Fibroblast of lung (primary cell): ENCODE data around the gene NEK2. TPM values are rescaled to one million over a fixed set of nuclear protein-coding genes. Genes with fewer than 3 reads are reported as not detected.

Source experiments
- DNase-seq, 2 donors: peaks; one replicate each; pipeline versions ENCODE4 v3.0.0 to v3.0.0-alpha.2; 2010; ENCODE audit warnings: low read depth in 2 of 2
- H2AFZ ChIP-seq: 2 replicates; pipeline ENCODE4 v1.5.1; 2012; ENCODE audit warnings: low read length, control low read depth, inconsistent platforms
- H3K27ac ChIP-seq: 2 replicates; pipeline ENCODE4 v1.5.1; 2011; ENCODE audit warnings: low read length, control low read depth; ENCODE audit not compliant: insufficient read depth
- H3K27me3 ChIP-seq: 2 replicates; pipeline ENCODE4 v1.5.1; 2011; ENCODE audit warnings: mild to moderate bottlenecking, low read length; ENCODE audit not compliant: control insufficient read depth, insufficient read depth
- H3K36me3 ChIP-seq: 2 replicates; pipeline ENCODE4 v1.5.1; 2011; ENCODE audit warnings: low read length; ENCODE audit not compliant: control insufficient read depth, insufficient read depth
- H3K4me1 ChIP-seq: 2 replicates; pipeline ENCODE4 v1.5.1; 2011; ENCODE audit warnings: low read length; ENCODE audit not compliant: control insufficient read depth, insufficient read depth; ENCODE audit errors: extremely low read depth
- H3K4me2 ChIP-seq: 2 replicates; pipeline ENCODE4 v1.5.1; 2011; ENCODE audit warnings: low read length, control low read depth; ENCODE audit not compliant: insufficient read depth; ENCODE audit errors: extremely low read depth
- H3K4me3 ChIP-seq, 4 experiments: fragments of 200-600 bp in 1 of 4; sonication (generic) in 1 of 4; replicated peaks in 1 of 4; 2 replicates each; pipeline ENCODE4 v1.5.1; 2011 to 2016; ENCODE audit warnings: low read length in 4 of 4, low read depth in 3 of 4, mild to moderate bottlenecking in 3 of 4, control low read depth in 2 of 4, inconsistent platforms in 1 of 4, mixed read lengths in 1 of 4; ENCODE audit not compliant: insufficient read depth in 1 of 4; ENCODE audit errors: control extremely low read depth in 1 of 4
- H3K79me2 ChIP-seq: 2 replicates; pipeline ENCODE4 v1.5.1; 2012; ENCODE audit warnings: mild to moderate bottlenecking, low read length, inconsistent platforms; ENCODE audit not compliant: control insufficient read depth, insufficient read depth
- H3K9ac ChIP-seq: 2 replicates; pipeline ENCODE4 v1.5.1; 2011; ENCODE audit warnings: mild to moderate bottlenecking, low read length, control low read depth; ENCODE audit not compliant: insufficient read depth
- H3K9me3 ChIP-seq: 2 replicates; pipeline ENCODE4 v1.5.1; 2012; ENCODE audit warnings: low read depth, low read length; ENCODE audit not compliant: control insufficient read depth, insufficient read depth
- H4K20me1 ChIP-seq: 2 replicates; pipeline ENCODE4 v1.5.1; 2011; ENCODE audit warnings: low read length; ENCODE audit not compliant: control insufficient read depth, insufficient read depth; ENCODE audit errors: extremely low read depth
- CTCF ChIP-seq, 2 donors: IDR thresholded peaks in 1 of 2; conservative IDR thresholded peaks in 1 of 2; 1 replicate in 1 of 2; 2 replicates in 1 of 2; pipeline ENCODE4 v1.5.1; 2011 to 2012; ENCODE audit warnings: low read length in 2 of 2, control low read depth in 1 of 2, inconsistent platforms in 1 of 2, low read depth in 1 of 2, mild to moderate bottlenecking in 1 of 2
- EZH2 ChIP-seq: IDR thresholded peaks from 2 replicates; pipeline ENCODE4 v1.5.1; 2012; ENCODE audit warnings: low read length, control low read depth, mild to moderate bottlenecking; ENCODE audit errors: missing control alignments
- polyA plus RNA-seq, 2 donors: library from polyadenylated mRNA; depleted of rRNA in 1 of 2; stranded (reverse) in 1 of 2; unstranded in 1 of 2; fragments of >200 nt; gene quantifications; 2 replicates each; pipeline ENCODE4 v1.2.1, GENCODE V29; 2011 to 2012; ENCODE audit warnings: missing spikeins in 1 of 2
- total RNA-seq: library from RNA; depleted of rRNA; stranded (reverse); fragments of >200 nt; gene quantifications from 2 replicates; pipeline ENCODE4 v1.2.1, GENCODE V29; 2014

The NEK2 gene
- total and polyA plus RNA-seq, 2 donors (not counting 1 experiment from before 2014, with no cell fraction given), result 6.8 to 12.7 TPM

DNA sequence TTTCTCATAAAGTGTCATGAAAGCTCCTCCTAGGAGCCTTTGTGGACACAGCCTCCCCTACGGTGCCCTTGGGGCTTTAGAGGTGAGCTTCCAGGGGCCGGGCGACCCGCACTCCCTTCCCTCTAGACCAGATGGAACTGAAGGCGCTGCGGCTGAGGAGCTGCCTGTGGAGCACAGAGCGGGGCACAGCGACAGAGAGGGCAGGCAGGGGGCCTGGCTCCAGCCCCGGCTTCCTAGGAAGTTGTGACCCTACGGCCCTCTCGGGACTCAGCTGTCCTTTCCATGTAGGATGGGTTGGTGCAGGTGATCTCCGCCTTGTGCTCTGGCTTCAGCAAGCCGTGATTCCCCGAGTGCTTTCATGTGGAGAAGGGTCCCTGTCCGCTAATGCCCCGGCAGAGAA is 23.6 kb upstream of the NEK2 start:
- no peak for DNase-seq
- Histone ChIP-seq H3K4me3 (no peak overlapping the region), H3K9me3 (no peaks in the 10 kb centered on the region), H3K27ac (no peak overlapping the region), H3K36me3 (no peaks in the 10 kb centered on the region), H2AFZ (no peak overlapping the region), H3K9ac (no peak overlapping the region), H3K27me3 (peaks cover 2% of the 10 kb centered on the region), H4K20me1 (no peaks in the 10 kb centered on the region), H3K4me2 (no peak overlapping the region), H3K79me2 (no peaks in the 10 kb centered on the region), H3K4me1 (no peaks in the 10 kb centered on the region)
- no peak for TF ChIP-seq CTCF (conservative IDR thresholded peaks at IDR 0.05 in 1 of 2, IDR thresholded peaks at IDR 0.05 in 1 of 2; ENCODE audit: low read depth in 1 of 2, low read length in 2 of 2)
- no peak for TF ChIP-seq EZH2

DNA sequence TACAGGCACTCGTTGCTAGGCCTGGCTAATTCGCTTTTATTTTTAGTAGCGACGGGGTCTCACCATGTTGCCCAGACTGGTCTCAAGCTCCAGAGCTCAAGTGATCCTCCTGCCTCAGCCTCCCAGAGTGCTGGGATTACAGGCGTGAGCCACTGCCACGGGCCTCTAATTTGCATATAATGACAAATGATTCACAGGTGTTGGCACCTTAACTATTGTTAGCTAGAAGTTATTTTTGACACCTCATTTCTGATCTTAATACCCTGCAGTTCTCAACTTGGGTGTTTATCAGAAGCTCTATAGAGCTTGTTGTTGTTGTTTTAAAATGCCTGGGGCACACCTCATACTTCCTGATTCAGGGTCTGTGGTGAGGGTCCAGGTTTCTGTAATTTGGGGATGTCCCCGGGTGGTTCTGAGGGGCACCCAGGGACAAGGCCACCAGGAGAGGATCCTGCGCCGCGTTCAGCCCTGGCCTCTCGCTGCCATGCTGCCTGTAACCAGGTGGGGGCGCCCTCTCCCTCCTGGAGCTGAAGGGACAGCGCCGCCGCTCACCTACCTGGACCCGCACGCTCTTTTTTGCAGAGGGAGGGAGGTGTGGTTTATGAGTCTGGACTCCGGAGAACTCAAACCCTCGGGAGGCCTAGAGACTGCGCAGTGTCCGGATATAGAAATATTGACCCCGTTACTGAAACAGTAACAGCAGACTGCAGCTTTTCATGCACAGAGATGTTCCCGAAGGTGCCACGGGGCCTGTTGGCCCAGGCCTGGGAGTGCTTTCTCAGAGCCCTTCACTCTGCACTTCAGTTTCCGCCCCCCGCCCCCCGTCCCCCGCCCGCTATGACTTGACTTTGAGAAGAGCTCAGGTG is 23.0 kb upstream of the NEK2 start:
- peak overlapping the region; percentile 18 for H3K4me2 ChIP-seq
- no peaks in the 10 kb centered on the region for H3K9me3 ChIP-seq
- no peaks in the 10 kb centered on the region for H3K4me1 ChIP-seq
- no peak overlapping the region for H3K27ac ChIP-seq
- TF ChIP-seq EZH2 (no peak), CTCF (conservative IDR thresholded peaks at IDR 0.05 in 1 of 2, IDR thresholded peaks at IDR 0.05 in 1 of 2; ENCODE audit: low read depth in 1 of 2, low read length in 2 of 2) (peak; percentile 87 to 94)
- DNase-seq, result peak; percentile 49 to 53
- H3K36me3 ChIP-seq, result no peaks in the 10 kb centered on the region
- H4K20me1 ChIP-seq, result no peaks in the 10 kb centered on the region
- no peaks in the 10 kb centered on the region for H3K79me2 ChIP-seq
- peaks cover 2% of the 10 kb centered on the region for H3K27me3 ChIP-seq
- H2AFZ ChIP-seq, result no peak overlapping the region
- no peak overlapping the region for H3K9ac ChIP-seq
- peak overlapping the region in 1 of 4 experiments; percentile 29 for H3K4me3 ChIP-seq

- DNase-seq, result no peak
- Histone ChIP-seq H3K79me2 (no peaks in the 10 kb centered on the region), H3K27me3 (peaks cover 2% of the 10 kb centered on the region), H3K27ac (no peak overlapping the region), H3K9me3 (no peaks in the 10 kb centered on the region), H3K36me3 (no peaks in the 10 kb centered on the region), H4K20me1 (no peaks in the 10 kb centered on the region), H2AFZ (no peak overlapping the region), H3K9ac (no peak overlapping the region), H3K4me2 (no peak overlapping the region), H3K4me3 (no peak overlapping the region), H3K4me1 (no peaks in the 10 kb centered on the region)
- TF ChIP-seq CTCF (conservative IDR thresholded peaks at IDR 0.05 in 1 of 2, IDR thresholded peaks at IDR 0.05 in 1 of 2; ENCODE audit: low read depth in 1 of 2, low read length in 2 of 2), result no peak
- no peak for TF ChIP-seq EZH2
Observed at GRCh38 chr1:211697356-211697755, 21.9 kb upstream of the NEK2 start.
